Fibroblast of pulmonary artery (primary cell): Measurements from ENCODE around the gene SLC44A3.
A peak's percentile ranks its signal among the peaks of the same experiment; 100 is the strongest.

Experiments used
- DNase-seq: peaks from one replicate; pipeline ENCODE4 v3.0.0-alpha.2; 2010; ENCODE audit warnings: low read depth
- H3K4me3 ChIP-seq: replicated peaks from 2 replicates; pipeline ENCODE4 v1.5.1; 2011; ENCODE audit warnings: low read depth, mild to moderate bottlenecking, control low read depth, low read length, moderate library complexity
- CTCF ChIP-seq: IDR thresholded peaks from 2 replicates; pipeline ENCODE4 v1.5.1; 2011; ENCODE audit warnings: mild to moderate bottlenecking, control low read depth, low read length, inconsistent platforms; ENCODE audit errors: missing control alignments

Gene SLC44A3

GRCh38 chr1:94874423-94874822 lies 54.3 kb downstream of the SLC44A3 start:
- DNase-seq: no peak
- no peak overlapping the region for H3K4me3 ChIP-seq
- TF ChIP-seq CTCF: no peak

GRCh38 chr1:94875794-94876193 lies 55.6 kb downstream of the SLC44A3 start:
- DNase-seq: no peak
- no peak overlapping the region for H3K4me3 ChIP-seq
- TF ChIP-seq CTCF: no peak

- TF ChIP-seq CTCF: no peak
- H3K4me3 ChIP-seq: no peak overlapping the region
- DNase-seq: peak; percentile 51
Observed at GRCh38 chr1:94876362-94876761, 56.2 kb downstream of the SLC44A3 start.

GRCh38 chr1:94878329-94878728 lies 58.2 kb downstream of the SLC44A3 start:
- H3K4me3 ChIP-seq: no peak overlapping the region
- DNase-seq: no peak
- no peak for TF ChIP-seq CTCF

- DNase-seq: peak; percentile 50
- H3K4me3 ChIP-seq: no peak overlapping the region
- TF ChIP-seq CTCF: no peak
Observed at GRCh38 chr1:94883691-94884090, 63.5 kb downstream of the SLC44A3 start.

- no peak overlapping the region for H3K4me3 ChIP-seq
- TF ChIP-seq CTCF: no peak
- DNase-seq: peak; percentile 41
Observed at GRCh38 chr1:94884106-94884505, 63.9 kb downstream of the SLC44A3 start.

GRCh38 chr1:94884507-94884906 lies 64.3 kb downstream of the SLC44A3 start:
- H3K4me3 ChIP-seq: no peak overlapping the region
- DNase-seq: no peak
- TF ChIP-seq CTCF: no peak
